ENCODE measurements around the gene PLPP3.

GRCh38 chr1:56550138-56550858, 29.1 kb downstream of the PLPP3 start:
- TF ChIP-seq CTCF (IDR thresholded peaks at IDR 0.05) (no peak), POLR2A (IDR thresholded peaks at IDR 0.05) (no peak), POLR2AphosphoS5 (IDR thresholded peaks at IDR 0.05) (no peak)

Data from prostate gland (tissue), 2 donors.